ENCODE data around the gene HCN1. TPM values are rescaled to one million over a fixed set of nuclear protein-coding genes. Genes with fewer than 3 reads are reported as not detected.

The HCN1 gene
- total and polyA plus RNA-seq, 2 of the 8 experiments (the other 6 are each of a cell fraction or from before 2014, with no cell fraction given): 1.1 to 6.7 TPM

GRCh38 chr5:45440466-45440865, 255.7 kb downstream of the HCN1 start (continued):
- TF ChIP-seq KDM1A (IDR thresholded peaks at IDR 0.05; ENCODE audit: borderline replicate concordance, low read length) (no peak), BCL11A (IDR thresholded peaks at IDR 0.05; ENCODE audit: low read depth in 2 of 2, low read length in 2 of 2) (no peak), POU5F1 (IDR thresholded peaks at IDR 0.05; ENCODE audit: low read depth, low read length) (no peak), GTF2F1 (IDR thresholded peaks at IDR 0.05; ENCODE audit: borderline replicate concordance, low read depth, low read length) (no peak), E2F6 (IDR thresholded peaks at IDR 0.05) (no peak)

All from H1 (cell line).